Measurements from ENCODE around the gene CD4.

- TF ChIP-seq, protein P1, sequence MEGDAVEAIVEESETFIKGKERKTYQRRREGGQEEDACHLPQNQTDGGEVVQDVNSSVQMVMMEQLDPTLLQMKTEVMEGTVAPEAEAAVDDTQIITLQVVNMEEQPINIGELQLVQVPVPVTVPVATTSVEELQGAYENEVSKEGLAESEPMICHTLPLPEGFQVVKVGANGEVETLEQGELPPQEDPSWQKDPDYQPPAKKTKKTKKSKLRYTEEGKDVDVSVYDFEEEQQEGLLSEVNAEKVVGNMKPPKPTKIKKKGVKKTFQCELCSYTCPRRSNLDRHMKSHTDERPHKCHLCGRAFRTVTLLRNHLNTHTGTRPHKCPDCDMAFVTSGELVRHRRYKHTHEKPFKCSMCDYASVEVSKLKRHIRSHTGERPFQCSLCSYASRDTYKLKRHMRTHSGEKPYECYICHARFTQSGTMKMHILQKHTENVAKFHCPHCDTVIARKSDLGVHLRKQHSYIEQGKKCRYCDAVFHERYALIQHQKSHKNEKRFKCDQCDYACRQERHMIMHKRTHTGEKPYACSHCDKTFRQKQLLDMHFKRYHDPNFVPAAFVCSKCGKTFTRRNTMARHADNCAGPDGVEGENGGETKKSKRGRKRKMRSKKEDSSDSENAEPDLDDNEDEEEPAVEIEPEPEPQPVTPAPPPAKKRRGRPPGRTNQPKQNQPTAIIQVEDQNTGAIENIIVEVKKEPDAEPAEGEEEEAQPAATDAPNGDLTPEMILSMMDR (IDR thresholded peaks at IDR 0.05), result peak; percentile 53
- no peak for TF ChIP-seq ZFX (IDR thresholded peaks at IDR 0.05; ENCODE audit: borderline replicate concordance)
These were observed 39.6 kb downstream of the CD4 start for GRCh38 chr12:6828781-6829535.
